Measurements from ENCODE around the gene ICAM3.

Gene ICAM3

DNA sequence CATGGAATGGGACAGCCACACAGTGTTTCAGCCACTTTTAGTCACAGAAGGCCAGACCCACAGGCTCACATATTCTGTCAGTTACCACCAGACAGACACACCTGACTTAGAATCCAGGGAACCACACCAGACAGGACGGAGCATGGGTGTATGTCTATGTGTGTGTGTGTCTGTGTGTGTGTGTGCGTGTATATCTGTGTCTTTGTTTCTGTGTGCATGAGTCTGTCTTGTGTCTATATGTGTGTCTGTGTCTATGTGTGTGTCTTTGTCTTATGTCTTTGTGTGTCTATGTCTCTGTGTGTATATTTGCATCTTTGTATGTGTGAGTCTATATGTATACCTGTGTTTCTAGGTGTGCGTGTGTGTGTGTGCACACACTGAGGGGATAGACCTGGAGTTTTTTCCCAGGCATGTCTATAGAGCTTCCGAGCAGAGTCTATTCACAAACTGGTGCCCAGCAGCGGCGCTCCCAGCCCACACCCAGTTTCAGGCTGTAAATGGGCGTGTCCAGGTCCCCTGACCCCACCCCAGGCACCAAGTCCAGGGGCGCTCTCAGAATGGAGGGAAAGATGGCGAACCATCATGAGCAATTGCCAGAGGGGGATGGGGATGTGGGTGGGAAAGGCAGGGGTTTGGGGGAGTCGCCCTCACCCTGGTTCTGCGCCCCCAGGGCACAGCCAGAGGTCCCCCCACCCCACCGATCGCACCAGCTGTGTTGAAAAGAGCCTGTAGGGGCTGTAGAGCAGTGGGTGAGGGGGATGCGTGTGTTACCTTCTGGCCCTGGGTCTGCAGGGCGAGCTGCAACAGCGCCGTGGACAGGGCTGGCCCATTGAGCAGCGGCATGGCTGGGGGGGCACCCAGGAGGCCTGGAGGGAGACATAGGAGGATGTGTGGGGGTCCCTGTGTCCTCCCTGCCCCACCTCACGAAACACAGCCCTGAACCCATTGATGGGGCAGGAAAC is 17.3 kb downstream of the ICAM3 start:
- DNase-seq (ENCODE audit: low read depth, low spot score) = no peak
- no peak overlapping the region for H3K27ac ChIP-seq

DNA sequence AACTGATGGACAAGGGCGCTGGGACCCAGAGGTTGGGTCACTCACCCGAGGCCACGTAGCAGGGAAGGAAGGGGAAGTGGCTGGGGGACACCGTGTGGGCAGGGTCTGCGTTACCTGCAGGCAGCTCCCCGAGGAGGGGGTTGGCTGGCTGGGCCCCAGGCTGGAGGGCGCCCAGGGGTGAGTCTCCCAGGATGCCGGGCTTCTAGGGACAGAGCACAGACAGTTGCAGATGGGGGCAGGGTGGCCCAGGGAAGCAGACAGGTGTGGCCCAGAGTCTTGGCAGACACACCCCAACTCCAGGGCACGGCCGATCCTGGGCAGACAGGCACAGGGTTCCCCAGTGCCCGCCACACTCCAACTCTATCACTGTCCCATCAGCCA is 18.0 kb downstream of the ICAM3 start:
- no peak overlapping the region for H3K27ac ChIP-seq
- DNase-seq (ENCODE audit: low read depth, low spot score) = no peak

GRCh38 chr19:10320602-10321416 is 18.6 kb downstream of the ICAM3 start:
- no peak for DNase-seq (ENCODE audit: low read depth, low spot score)
- H3K27ac ChIP-seq = no peak overlapping the region

- H3K27ac ChIP-seq = no peak overlapping the region
- no peak for DNase-seq (ENCODE audit: low read depth, low spot score)
Observed at GRCh38 chr19:10318807-10319682, 20.4 kb downstream of the ICAM3 start.

GRCh38 chr19:10317857-10318462 is 21.5 kb downstream of the ICAM3 start:
- DNase-seq (ENCODE audit: low read depth, low spot score) = no peak
- no peak overlapping the region for H3K27ac ChIP-seq

DNA sequence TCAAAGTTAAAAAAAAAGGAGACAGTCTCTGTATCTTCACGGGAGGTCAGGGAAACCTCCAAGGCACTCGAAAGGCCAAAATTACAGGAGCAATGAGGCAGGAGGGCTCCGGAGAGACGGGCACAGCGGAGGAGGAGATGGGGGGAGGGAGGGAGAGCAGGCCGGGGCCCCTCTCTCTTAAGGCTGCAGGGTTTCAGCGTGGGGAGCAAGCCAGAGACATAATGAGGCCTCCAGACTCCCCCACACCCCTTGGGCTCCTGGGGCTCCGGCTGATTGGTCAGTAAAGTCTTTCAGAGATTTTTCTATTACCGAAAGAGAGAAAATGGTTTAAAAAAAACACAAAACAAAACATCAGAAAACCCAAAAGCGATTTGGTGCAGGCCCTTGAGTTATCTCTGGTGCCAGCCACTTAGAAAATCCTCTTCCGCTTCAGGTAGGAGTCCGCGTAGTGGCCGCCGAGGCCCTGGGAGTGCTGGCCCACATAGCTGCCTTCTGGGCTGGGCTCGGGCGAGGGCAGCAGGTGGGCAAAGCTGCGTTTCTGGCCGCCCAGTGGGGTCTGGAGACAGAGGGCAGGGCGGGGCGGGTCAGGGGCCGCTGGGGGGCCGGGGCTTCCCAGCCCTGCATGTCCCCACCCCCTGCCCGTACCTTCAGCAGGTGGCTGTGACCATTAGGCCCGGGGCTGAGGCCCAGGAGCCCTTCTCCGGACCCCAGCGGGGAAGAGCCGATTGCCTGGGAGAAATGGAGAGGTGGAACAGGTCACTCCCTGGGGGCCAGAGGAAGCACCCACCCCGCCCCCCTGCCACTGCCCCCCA is 22.2 kb downstream of the ICAM3 start:
- H3K27ac ChIP-seq = no peak overlapping the region
- no peak for DNase-seq (ENCODE audit: low read depth, low spot score)

- H3K27ac ChIP-seq = peak overlapping the region; percentile 28
- no peak for DNase-seq (ENCODE audit: low read depth, low spot score)
Observed at GRCh38 chr19:10316229-10317044, 23.0 kb downstream of the ICAM3 start.

GRCh38 chr19:10315335-10316214 is 23.8 kb downstream of the ICAM3 start, which contains the start of gene FDX2:
TSS of gene FDX2 (minus strand) at chr19:10316015. CDS start at chr19:10315996, 19 bp downstream.
- DNase-seq (ENCODE audit: low read depth, low spot score) = no peak
- H3K27ac ChIP-seq = peak within 1 kb of the TSS; percentile 28

GRCh38 chr19:10309423-10309822 is 30.0 kb downstream of the ICAM3 start, which contains the start of gene ZGLP1:
TSS of gene ZGLP1 (minus strand) at chr19:10309815.
- no peak for DNase-seq (ENCODE audit: low read depth, low spot score)
- H3K27ac ChIP-seq = no peak within 1 kb of the TSS

DNA sequence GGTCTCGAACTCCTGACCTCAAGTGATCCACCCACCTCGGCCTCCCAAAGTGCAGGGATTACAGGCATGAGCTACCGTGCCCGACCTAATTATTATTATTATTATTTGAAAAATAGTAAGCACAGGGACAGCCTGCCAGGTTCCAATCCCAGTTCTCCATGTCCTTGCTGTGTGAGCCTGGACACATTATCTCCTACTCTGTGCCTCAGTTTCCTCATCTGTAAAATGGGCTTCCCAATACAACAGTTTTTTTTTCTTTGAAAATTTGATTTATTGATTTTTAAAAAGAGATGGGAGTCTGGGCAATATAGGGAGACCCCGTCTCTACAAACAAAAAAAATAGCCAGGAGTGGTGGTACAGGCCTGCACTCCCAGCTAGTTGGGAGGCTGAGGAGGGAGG is 33.1 kb downstream of the ICAM3 start:
- DNase-seq (ENCODE audit: low read depth, low spot score) = no peak
- no peak overlapping the region for H3K27ac ChIP-seq

DNA sequence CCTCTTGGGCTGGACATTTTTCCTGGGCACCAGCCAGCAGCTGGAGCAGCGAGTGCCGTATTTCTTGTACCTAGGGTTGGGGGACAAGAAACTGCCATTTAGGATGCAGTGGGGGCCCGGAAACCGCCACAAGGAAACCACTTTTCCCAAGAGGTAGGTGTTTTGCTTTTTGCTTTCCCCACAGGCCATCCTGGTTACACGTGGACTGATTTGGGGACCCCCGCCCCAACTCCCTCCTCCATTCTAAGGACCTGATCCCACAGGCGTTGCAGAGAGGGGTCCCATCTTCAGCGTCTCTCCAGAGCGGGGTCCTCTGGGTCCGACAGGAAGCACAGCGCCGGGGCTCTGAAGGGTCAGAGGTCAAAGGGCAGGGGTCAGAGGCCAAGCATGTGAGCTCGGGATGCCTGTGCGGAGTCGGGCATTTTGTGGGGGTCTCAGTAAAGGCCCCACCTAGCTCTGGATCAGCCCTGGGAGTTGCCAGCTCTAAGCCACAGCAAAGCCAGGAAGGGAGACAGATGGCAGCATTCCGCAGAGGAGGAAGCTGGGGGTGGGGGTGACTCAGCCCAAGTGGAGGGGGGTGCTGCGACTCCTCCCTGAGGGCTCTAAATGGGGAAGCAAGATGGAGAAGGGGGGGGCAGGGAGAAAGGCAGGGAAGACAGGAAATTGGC is 34.2 kb downstream of the ICAM3 start:
- H3K27ac ChIP-seq = no peak overlapping the region
- no peak for DNase-seq (ENCODE audit: low read depth, low spot score)

- DNase-seq (ENCODE audit: low read depth, low spot score) = no peak
- H3K27ac ChIP-seq = no peak overlapping the region
Observed at GRCh38 chr19:10299545-10300458, 39.6 kb downstream of the ICAM3 start.

GRCh38 chr19:10295847-10296591 is 43.4 kb downstream of the ICAM3 start:
- no peak for DNase-seq (ENCODE audit: low read depth, low spot score)

DNA sequence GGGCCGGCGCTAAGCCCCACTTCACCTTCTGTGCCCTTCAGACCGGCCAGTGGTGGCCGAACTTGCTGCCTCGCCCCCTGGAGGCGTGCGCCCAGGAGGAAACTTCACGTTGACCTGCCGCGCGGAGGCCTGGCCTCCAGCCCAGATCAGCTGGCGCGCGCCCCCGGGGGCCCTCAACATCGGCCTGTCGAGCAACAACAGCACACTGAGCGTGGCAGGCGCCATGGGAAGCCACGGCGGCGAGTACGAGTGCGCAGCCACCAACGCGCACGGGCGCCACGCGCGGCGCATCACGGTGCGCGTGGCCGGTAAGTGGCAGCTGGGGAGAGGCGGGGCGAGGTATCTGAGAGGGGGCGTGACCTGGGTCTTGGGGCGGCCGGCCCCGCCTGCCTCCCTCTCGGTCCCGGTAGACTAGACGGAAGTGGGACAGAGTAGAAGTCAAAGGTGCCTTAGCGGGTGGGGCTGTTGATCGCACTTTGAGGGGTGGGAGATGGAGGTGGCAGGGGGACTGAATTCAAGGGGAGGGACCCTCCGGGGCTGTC is 44.0 kb downstream of the ICAM3 start:
- no peak for DNase-seq (ENCODE audit: low read depth, low spot score)

More at GRCh38 chr19:10295847-10296591, 43.4 kb downstream of the ICAM3 start:
- no peak overlapping the region for H3K27ac ChIP-seq

DNA sequence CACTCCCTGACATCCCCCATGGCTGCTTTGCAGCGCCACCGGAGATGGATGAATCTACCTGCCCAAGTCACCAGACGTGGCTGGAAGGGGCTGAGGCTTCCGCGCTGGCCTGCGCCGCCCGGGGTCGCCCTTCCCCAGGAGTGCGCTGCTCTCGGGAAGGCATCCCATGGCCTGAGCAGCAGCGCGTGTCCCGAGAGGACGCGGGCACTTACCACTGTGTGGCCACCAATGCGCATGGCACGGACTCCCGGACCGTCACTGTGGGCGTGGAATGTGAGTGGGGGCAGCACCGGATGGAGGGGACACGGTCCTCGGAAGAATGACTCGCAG is 45.1 kb downstream of the ICAM3 start:
- no peak overlapping the region for H3K27ac ChIP-seq
- no peak for DNase-seq (ENCODE audit: low read depth, low spot score)

More for the DNA sequence above, 44.0 kb downstream of the ICAM3 start:
- no peak overlapping the region for H3K27ac ChIP-seq
